ENCODE data around the gene RBM10. TPM values are rescaled to one million over a fixed set of nuclear protein-coding genes. Genes with fewer than 3 reads are reported as not detected.

RBM10 gene
- total and polyA plus RNA-seq, 9 donors, result 12.0 to 53.0 (median 36.7) TPM

- Histone ChIP-seq H3K27me3 (no peaks in the 10 kb centered on the region), H3K36me3 (no peaks in the 10 kb centered on the region), H3K4me3 (no peak overlapping the region), H3K9me3 (no peaks in the 10 kb centered on the region), H3K4me1 (ENCODE audit: insufficient read depth) (peaks cover 4% of the 10 kb centered on the region), H3K27ac (no peak overlapping the region)
- 63 to 75% (median 70%) methylated on average over 16 of the region's 16 CpGs for WGBS, 3 donors
- TF ChIP-seq CTCF (IDR thresholded peaks at IDR 0.05) (no peak), EP300 (IDR thresholded peaks at IDR 0.05) (no peak), POLR2A (IDR thresholded peaks at IDR 0.05) (no peak)
- intact Hi-C loops (cut with DNase I), result loop anchor here in 2 of 4 donors (5.0 to 10.0 kb wide), 4 partner anchors 190 to 453 kb away; no protein-coding TSS in a partner anchor
- DNase-seq, result no peak
Measured at GRCh38 chrX:47191806-47192401, 46.9 kb downstream of the RBM10 start.

GRCh38 chrX:47193475-47194193 is 48.6 kb downstream of the RBM10 start, which contains the start of gene UBA1:
Gene UBA1, plus strand, starts transcription at chrX:47193829. Its CDS starts 4,974 bp downstream, at chrX:47198803.
- peaks cover 4% of the 10 kb centered on the region for H3K4me1 ChIP-seq (ENCODE audit: insufficient read depth)
- no peaks in the 10 kb centered on the region for H3K27me3 ChIP-seq
- H3K9me3 ChIP-seq, result no peaks in the 10 kb centered on the region
- DNase-seq, result peak; percentile 97 to 98 (median 97)
- 0 to 1% (median 0%) methylated on average over 50 of the region's 50 CpGs for WGBS, 3 donors
- peak within 1 kb of the TSS; percentile 94 for H3K4me3 ChIP-seq
- H3K27ac ChIP-seq, result peak within 1 kb of the TSS; percentile 84 to 87
- no peaks in the 10 kb centered on the region for H3K36me3 ChIP-seq
- TF ChIP-seq POLR2A (IDR thresholded peaks at IDR 0.05), result peak; percentile 92
- TF ChIP-seq EP300 (IDR thresholded peaks at IDR 0.05), result no peak
- TF ChIP-seq CTCF (IDR thresholded peaks at IDR 0.05), result peak; percentile 73 to 95 (median 94)
- intact Hi-C loops (cut with DNase I), result loop anchor here in 2 of 4 donors (5.0 to 10.0 kb wide), 4 partner anchors 189 to 451 kb away; no protein-coding TSS in a partner anchor

- intact Hi-C loops (cut with DNase I), result loop anchor here in 2 of 4 donors (5.0 to 10.0 kb wide), 4 partner anchors 188 to 451 kb away; no protein-coding TSS in a partner anchor
- Histone ChIP-seq H3K9me3 (no peaks in the 10 kb centered on the region), H3K36me3 (no peaks in the 10 kb centered on the region), H3K27me3 (no peaks in the 10 kb centered on the region), H3K4me1 (ENCODE audit: insufficient read depth) (peaks cover 4% of the 10 kb centered on the region), H3K27ac (peak overlapping the region; percentile 84 to 87), H3K4me3 (peak overlapping the region; percentile 94)
- TF ChIP-seq POLR2A (IDR thresholded peaks at IDR 0.05), result no peak
- peak in 1 of 3 donors; percentile 2 for TF ChIP-seq CTCF (IDR thresholded peaks at IDR 0.05)
- 13 to 17% (median 17%) methylated on average over 14 of the region's 14 CpGs for WGBS, 3 donors
- DNase-seq, result no peak
Measured at GRCh38 chrX:47194194-47194787, 49.3 kb downstream of the RBM10 start.

- Histone ChIP-seq H3K9me3 (no peaks in the 10 kb centered on the region), H3K36me3 (no peaks in the 10 kb centered on the region), H3K4me3 (peak overlapping the region; percentile 7), H3K4me1 (ENCODE audit: insufficient read depth) (peaks cover 3% of the 10 kb centered on the region), H3K27me3 (no peaks in the 10 kb centered on the region), H3K27ac (no peak overlapping the region)
- no peak for DNase-seq
- TF ChIP-seq CTCF (IDR thresholded peaks at IDR 0.05) (no peak), POLR2A (IDR thresholded peaks at IDR 0.05) (no peak), EP300 (IDR thresholded peaks at IDR 0.05) (no peak)
- intact Hi-C loops (cut with DNase I), result loop anchor here in 3 of 4 donors (5.0 to 10.0 kb wide), 3 partner anchors 189 to 449 kb away; no protein-coding TSS in a partner anchor
- WGBS, 3 donors, result 66 to 69% (median 66%) methylated on average over 3 of the region's 3 CpGs
Measured at GRCh38 chrX:47196098-47196497, 51.1 kb downstream of the RBM10 start.
